C1 segment of cervical spinal cord (tissue), 14 donors: ENCODE measurements around the gene ME3.
"Not testable (repeated sequence)": the region's sequence is repeated elsewhere in the genome, so short reads cannot be mapped to it uniquely, and the experiment has no call there.

Experiments
- DNase-seq, 14 donors: peaks; one replicate each; lab custom pipeline; 2025; lab: John Stamatoyannopoulos, UW

The ME3 gene

DNA sequence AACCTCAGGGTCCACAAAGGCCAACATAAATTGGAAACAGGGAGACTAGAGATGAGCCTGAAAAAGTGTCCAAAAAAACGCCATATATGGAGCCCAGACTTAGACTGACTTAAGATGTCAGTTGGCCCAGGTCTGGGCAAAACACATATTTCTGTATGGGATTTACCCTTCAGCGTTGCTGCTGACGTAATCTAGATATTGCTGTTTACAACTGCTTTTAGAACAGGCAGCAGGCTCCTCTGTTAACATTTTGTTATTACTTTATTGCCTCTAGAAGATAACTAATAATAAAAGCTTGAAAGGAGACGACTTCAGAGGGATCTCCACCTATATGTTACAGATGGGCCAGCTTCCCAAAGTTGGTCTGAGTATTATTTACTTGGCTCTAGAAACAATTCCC is 8.7 kb downstream of the ME3 start:
- DNase-seq = no peak

DNA sequence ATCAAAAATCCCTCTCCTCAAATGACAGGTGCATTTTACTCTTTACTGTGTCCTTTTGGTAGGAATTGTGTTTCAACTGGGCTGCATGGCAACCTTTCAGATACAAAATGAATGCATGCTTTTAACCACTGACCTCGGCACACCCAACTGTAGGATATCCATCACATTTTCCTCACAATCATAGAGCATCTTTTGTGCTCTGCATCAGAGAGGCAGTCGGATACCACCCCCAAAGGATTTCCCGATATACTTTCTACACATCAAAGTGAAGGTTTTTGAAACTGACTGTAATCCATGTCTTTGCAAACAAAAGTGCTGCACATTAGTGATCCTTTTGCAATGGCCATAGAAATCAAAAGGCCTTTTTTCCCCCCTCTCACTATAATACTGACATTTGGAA is 9.1 kb downstream of the ME3 start:
- DNase-seq = no peak

DNA sequence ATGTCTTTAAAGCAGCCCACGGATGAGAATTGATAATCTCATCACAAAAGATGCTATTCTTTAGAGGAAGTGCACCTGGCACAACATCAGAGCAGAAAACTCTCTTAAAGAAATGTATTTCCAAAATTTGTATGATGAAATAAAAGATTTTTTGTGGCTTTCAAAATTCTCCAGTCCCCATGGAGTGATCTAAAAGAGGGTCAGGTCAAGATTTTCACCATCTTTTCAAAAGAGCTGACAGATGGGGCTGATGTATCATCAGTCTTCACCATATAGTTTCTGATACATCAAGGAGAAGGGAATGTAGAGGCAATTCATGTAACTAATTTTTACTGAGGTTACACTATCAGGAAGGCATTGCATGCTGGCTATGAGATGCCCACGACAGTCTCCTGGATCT is 11.7 kb downstream of the ME3 start:
- no peak for DNase-seq

DNA sequence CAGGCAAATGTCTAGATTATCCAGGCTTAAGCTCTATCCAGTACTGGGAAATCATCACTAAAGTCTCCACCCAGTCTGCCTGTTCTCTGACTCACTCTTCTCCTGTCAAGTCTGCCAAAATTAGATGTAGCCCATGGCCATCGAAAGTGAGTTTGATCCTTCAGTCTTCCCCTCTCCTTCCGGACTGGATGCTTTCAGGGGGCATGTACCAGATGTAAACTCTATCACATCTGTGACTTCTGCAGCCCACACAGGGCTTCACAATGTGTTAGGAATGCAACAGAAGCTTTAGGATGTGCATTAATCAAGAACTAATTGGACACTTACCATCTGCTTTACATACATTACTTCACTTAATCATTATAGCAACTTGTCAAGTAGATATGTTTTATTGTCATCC is 12.3 kb downstream of the ME3 start:
- DNase-seq = no peak

DNA sequence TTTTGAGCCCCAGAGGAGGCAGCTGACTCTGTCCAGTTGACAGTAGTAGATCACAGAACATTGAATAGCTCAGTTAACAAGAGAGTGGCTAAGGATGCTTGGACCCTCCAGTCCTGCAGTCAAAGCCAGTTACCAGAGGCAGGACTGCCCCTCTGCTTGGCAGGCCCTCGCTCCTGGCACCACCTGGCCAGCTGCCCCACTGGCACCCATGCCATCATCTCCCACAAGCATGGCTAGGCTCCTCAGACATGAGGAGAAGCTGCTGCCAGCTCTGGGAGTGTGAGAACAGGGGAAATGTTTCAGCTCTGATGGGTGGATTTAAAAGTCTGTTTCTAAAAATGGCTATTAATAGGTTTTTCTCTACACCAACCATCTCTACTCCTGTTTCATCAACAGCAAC is 13.9 kb downstream of the ME3 start:
- DNase-seq = no peak

DNA sequence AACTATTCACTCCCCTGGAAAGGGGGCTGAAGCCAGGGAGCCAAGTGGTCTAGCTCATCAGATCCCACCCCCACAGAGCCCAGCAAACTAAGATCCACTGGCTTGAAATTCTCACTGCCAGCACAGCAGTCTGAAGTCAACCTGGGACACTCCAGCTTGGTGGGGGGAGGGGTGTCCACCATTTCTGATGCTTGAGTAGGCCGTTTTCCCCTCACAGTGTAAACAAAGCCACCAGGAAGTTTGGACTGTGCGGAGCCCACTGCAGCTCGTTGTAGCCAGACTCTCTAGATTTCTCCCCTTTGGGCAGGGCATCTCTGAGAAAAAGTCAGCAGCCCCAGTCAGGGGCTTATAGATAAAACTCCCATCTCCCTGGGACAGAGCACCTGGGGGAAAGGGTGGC is 27.2 kb downstream of the ME3 start:
- not testable (repeated sequence) for DNase-seq

DNA sequence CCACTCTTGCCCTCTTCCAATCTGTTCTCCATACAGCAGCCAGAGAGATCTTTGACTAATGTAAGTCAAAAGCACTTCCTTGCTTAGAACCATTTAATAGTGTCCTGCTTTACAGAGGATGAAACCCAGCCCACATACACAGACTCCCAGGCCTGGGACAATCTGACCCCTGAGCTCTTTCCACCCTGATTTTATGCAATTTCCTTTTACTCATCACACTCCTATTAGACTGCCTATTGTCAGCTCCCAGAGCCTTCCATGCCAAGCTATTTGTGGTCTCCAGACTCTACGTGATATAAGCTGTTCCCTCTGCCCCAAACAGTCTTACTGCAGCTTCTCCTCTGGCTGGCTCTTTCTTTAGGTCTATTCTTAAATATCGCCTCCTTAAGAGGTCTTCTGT is 28.1 kb downstream of the ME3 start:
- no peak for DNase-seq

DNA sequence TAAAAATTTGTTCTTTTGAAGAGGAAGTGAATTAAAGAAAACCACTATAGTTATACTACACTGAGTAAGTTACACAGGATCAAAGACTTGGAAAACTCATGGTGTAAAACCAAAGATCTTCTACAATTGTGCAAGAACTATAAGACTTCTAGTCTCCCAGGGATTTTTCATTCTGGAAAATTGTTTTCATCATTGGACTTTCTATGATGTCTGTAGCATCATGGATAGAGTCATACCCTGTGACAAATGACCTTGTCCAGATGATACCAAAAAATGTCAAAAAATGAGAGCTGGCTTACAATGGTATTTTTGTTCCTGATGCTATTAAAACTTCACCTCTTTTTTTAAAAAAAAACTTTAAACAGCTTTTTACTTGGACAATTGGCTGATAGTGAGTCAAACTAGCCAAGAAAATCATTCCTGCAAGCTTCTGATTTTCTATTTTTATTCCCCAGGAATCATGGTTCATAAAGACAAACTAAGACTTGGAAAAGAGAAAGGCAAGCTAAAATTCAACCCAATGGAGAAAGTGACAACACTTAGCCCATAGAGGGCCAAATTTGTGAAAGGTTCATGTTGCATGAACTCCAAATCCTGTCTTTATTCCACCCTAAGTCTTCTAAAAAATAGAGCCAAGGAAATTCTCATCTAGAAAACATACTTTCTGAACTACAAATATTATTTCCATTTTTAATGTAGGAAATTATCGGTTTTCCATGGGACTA is 30.7 kb downstream of the ME3 start:
- DNase-seq = no peak

DNA sequence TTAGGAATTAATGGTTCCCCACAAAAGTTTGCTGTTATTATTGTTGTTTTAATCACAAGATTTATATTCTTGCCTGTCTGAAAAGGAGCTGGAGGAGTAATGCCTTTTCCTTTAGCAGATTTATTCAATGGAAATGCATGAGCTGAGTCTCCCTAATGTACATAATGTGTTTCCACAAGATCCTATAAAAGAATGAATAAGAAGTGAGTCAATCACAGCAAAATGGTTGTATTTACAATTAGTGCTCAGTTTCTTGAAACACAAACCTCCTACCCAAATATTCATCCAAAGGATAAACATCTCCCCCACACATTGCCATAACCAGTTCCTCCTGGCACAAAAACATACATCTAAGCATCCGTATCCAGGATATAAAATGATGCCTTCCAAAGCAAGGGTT is 33.3 kb downstream of the ME3 start:
- DNase-seq = no peak

DNA sequence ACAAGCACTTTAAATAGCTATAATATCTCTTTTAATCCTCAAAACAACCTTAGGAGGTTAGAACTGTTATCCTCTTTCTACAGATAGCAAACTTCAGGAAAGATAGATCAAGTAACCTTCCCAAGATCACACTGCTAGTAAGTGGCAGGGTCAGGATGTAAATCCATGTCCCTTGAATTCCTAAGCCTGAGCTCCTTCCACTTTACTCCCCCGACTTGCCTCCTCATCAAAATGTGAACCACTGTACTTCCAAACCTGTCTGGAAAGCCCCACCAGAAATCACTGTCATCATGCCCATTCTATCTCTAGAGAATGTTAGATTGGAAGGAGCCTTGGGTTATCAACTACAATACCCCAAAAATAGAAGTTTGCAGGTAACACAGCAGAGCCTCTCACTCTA is 33.7 kb downstream of the ME3 start:
- DNase-seq = no peak

DNA sequence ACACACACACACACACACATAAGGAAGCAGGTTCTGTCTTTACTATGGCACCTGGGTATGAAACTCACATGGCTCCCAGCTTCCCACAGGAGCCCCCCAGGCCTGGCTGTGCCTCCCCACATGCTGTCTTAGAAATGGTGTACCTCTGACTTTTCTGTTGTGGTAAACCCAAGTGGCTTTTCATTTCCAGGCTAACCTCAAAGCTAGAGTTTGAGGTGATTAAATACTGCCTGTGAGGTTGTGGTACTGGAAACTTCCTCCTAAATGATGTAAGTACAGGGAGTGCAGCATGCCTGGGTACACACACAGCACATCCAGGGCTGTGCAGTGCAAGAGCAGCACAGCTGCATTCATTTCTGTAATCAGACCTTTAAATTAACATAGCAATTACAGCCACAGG is 34.4 kb downstream of the ME3 start:
- no peak for DNase-seq

DNA sequence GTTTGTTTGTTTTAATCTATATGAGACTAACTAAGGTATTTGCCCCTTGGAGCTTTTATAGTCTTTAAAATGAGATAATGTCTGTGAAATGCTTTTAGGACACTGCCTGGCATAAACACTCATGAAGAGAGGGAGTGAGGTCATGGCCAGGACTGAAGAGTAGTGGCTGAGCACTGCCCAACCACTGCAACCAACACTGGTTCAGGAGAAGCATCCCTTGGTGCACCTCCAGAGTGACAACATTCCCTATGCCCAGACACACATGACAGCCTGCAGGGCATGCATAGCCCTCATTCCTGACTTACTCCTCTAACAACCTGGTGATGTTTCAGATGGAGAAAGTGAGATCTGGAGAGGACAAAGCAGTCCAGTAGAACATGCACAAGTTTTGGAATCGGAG is 36.1 kb downstream of the ME3 start:
- no peak for DNase-seq

DNA sequence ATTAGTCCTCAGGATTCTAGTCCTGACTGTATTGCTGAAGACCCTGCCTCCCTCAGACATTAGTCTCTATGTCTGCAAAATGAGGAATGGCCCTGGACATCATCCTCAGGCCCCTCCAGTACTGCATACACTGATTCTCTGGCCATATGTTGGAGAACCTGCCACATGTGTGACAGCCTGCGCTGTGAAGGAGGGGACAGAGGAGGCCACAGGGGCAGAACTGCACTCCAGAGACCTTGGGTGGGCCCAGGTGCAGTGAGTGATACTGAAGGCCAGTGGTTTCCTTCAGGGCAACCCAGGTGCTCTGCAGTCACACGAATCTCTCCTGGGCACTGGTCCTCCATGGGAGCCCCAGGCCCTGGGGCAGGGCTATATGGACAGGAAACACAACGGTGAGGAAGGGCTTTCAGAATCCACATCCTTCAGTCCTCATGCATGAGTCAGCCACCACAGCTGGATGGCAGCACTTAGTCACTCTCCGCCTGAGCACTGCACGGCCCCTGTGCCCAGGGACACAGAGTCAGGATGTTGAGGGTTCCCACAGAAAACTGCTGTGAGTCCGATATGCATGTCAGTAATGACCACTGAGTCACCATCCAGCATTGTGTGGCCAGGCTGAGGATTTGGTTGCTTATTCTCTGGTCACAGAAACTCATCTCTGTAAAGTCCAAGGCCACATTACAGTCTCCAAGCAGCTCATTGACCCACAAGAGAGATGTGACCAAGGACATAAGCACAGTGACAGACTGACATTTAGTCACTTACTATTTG is 39.7 kb downstream of the ME3 start:
- DNase-seq = peak in 1 of 14 donors; percentile 15

DNA sequence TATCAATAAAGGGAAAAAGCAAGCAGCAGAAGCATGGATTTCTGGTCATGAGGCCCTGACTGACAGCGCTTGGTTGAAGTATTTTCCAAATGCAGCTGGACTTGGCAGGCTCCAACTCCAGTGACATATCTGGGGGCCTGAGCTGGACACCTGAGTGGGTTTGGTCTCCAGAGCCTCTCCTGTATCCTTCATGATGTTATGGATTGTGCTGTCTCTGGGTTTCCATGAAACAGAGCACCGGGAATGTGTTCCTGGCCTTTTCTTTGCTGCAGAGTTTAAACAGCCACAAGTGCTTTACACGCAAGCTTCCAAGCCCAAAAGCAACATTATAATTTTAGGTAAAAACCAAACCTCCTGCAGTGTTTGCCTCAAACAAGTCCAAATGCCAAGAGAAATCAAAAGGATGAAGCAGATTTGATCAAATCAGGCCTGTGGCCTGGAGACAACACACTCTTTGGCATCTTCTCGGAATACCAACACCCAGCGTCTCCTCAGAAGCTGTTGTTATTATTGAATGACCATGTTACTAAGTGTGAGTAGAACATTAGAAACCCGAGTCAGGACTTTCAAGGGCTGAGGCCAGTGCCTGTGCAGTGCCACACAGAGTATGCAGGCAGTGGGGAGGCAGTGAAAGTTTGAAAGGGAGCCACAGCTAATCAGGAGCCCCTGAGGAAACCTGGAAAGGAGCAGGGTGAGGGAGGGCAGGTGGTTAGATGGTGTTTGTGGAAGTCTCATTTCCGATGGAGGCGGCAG is 42.0 kb downstream of the ME3 start:
- DNase-seq = no peak

DNA sequence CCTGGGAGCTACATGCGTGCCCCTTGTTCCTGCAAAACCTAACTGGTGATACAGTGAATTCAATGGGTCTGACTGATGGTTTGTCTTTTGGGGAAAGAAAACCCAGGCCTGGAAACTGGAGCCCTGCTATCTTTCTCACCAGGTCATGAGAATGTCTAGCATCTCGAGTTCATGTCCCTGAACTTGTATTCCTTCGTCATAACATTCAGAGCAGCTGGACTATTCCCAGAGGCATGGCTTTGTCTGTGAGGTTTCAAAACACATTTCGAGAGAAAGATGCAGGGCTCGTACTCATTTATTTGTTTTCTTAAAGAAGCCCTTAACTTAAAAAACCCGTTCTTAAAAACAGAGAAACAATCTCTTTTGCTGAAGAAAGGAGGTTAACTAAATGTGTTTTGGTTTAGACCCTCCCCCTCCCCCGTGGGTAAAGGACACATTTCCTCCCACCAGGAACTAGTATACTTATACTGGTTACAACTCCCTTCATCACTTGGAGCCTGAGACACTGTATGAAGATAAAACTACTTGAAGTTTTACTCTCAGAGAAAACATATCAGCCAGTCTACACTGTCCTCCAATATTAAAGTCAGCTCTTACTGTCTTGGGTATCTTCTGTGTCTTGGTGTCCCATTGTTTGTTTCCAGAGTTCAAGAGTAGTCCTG is 43.2 kb downstream of the ME3 start:
- DNase-seq = no peak

DNA sequence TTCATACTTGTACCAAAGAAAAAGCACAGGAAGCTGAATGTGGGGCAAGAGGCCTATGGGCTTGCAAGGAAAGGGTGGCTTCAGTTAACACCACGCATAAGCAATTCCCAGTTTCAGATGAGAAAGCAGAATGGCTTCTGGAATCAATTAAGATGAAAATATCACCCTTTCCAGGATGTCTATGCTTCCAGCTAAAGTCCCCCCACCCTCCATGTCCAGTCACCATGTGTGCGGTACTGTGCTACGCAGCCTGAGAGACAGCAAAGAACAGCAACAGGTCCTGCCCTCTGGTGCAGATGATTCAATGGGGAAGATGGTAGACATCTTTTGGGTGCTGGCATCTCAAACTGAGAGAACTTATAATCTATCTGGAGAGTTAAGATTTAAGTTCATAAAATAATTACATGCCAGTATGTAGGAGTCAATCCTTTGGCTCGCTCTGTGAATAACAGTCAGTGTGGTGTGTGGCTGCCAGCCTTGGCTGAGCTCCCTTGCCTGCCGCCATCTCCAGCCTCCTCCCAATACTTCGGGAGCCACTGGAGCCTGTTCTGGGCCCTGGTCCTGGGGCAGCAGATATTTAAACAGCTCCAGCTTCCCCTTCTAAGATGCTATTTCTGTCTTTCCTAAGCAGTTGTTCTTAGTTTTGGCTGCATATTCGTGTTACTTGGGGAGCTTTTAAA is 44.5 kb downstream of the ME3 start:
- no peak for DNase-seq

DNA sequence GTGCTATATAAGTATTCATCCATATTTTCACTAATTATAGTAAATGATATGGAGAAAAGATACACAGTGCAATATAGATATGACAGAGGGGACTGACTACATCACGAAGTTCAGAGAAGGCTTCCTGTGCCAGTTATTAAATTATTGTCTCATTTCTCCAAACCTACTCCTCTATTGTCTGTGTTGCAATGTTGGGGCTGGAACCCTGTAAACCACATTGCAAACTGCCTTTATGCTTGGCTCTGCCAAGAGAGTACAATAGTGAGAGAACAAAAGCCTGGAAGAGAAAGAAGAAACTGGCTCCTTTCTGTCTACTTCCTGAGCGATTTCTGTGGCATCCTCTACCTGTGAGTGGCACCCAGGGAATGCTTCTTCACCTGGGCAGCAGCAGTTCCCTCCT is 46.4 kb downstream of the ME3 start:
- DNase-seq = no peak

DNA sequence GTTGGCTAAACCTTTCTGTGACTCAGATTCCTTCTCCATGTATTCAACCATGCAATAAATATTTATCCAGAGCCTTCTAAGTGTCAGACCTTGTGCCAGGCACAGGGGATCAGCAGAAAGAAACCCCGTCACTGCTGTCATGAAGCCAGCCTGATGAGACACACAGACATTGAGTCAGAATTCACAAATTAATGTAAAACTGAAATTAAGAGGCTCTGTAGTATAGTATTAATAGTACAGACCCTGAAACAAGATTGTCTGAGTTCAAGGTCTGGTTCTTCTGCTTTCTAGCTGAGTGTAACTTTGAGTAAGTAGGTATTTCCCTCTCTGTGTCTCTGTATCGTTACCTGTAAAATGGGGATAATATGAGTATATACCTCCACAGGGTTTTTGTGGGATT is 46.9 kb downstream of the ME3 start:
- no peak for DNase-seq

DNA sequence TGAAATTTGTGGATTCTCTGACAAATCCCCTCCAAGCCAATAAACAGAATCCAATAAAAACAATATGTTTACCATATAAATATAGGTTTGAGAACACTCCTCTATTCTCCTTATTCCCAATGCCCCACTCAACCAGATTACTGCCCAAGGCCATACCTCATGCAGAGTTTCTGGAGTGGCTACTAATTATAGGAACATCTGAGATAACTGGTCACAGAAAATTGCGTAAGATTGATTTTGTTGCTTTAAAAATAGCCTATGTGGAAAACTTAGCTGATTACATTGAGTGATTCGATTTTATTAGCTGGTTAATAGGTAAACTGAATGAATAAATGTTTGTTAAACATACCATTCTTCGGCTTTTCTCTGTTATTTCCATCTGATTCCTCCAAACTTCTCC is 48.0 kb downstream of the ME3 start:
- DNase-seq = no peak

DNA sequence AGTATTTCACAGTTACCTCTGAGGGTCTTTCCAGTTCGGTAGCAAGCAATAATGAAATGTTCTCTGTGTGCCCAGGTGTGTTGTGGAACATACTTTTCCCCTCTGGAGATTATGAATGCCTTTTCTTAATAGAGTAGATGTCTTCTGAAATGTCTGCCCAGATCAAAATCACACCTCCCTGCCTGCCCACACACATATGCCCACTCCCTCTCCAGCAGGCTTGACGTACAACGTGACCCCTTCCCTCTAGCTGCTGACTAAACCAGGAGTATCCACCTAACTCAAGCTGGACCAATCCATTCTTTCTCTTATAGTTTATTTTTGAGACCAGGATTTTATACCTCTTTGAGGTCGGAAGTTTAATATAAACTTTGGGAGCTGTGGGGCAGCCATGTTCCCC is 48.7 kb downstream of the ME3 start:
- no peak for DNase-seq

DNA sequence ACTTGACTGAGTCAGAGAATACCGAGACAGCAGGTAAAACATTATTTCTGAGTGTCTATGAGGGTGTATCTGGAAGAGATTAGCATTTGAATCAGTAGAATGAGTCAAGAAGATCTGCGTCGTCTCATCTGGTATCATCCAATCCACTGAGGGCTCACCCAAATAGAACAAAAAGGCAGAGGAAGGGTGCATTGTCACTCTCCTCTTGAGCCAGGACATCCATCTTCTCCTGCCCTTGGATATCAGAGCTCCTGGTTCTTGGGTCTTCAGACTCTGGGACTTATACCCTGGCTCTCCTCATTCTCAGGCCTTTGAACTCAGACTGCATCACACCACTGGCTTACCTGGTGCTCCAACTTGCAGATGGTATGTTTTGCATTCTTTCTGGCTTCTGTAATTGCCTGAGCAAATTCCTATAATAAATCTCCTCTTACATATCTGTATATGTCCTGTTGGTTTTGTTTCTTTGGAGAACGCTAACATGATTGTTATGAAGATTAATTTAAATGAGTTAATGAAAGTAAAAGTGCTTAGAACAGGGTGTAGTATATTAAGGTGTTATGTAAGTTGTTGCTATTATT is 49.3 kb downstream of the ME3 start:
- DNase-seq = no peak
